COLO829 (cell line): ENCODE results near the gene PRKN.

Source experiments
- DNase-seq: peaks from one replicate; pipeline ENCODE4 v3.0.0; 2012; ENCODE audit warnings: low spot score

PRKN gene

GRCh38 chr6:162181741-162182401 lies 545.7 kb downstream of the PRKN start:
- no peak for DNase-seq

DNA sequence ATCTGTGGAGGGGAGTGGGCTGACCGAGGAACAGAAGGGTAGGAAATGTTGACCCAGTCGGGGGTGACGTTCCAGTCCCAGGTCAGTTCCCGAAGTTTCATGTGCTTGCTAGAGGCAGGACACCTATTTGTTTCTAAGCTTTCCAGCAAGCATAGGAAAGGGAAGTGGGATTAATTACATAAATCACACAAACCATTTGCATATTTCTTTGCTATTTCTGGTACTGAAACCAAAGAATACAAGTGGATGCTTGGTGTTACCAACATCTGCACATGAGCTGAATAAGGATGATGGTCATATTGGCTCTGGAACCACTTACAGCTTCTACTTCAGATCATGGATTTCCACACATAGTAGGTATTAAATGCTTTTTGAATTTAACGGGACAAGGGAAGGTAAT lies 546.5 kb downstream of the PRKN start:
- no peak for DNase-seq

DNA sequence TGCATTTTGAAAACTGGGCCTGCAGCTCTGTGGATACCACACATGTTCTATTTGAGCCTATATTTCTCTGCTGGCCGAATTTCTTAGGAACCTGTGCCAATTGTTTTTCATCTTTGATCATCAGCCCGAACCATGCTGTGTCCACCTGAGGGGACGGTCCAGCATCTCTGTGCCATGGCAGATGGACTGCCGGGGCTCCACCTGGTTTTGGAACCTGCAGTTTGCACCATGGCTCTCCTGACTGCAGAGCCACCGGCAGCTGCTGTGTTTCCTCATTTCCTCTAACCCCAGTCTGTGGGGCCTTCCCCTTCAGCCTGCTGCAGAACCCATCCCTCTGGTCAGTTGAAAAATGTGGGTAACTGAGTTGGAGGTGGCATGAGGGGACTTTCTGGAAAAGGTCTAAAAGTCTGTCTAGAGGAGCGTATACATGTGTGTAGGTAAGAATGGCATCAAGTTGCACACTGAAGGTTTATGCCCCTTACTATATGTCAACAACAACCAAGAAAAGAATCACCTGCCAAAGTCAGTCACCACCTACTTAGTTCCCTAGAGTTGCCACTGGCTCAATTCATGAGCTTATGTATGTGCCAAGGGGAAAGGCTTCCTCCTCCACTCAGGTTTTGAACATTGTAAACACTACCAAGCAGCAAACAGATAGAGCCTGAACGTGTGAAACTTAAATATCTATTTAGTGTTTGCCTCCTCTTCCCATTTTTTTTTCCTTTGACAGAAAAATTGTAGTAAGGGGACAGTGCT lies 548.2 kb downstream of the PRKN start:
- no peak for DNase-seq

DNA sequence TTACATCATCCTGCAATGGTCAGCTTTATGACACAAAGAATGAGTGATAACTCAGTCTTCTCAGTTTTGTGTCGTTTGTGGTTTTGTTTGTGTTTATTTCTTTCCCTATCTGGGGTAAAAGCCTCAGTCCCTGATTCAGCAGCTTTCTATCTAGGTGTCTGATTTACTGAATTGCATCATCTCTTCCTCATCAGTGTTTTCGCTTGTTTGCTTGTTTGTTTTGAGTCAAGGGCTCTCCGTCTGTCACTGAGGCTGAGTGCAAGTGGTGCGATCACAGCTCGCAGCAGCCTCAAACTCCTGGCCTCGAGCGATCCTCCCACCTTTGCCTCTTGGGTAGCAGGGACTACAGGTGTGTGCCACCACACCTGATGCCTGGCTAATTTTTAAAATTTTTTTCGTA lies 548.9 kb downstream of the PRKN start:
- DNase-seq, result no peak

DNA sequence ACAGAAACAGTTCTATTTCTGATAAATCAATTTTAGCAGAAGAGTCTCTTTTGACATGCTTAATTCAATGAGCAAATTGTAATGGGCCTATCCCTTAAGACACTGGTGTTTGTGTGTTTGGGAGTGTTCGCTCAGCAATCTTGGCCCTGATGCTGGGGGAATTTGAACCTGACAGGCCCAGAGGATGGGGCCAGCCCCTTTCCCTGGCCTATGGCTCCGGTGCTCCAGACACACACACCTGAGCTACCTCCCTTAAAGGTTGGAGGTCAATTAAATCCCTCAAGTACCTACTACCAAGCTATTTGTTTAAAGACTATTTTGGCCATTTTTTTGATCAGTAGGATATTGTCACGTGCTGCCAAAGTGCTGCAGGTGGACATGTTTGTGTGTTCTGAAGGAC lies 549.3 kb downstream of the PRKN start:
- DNase-seq, result no peak

GRCh38 chr6:162177746-162178145 lies 549.8 kb downstream of the PRKN start:
- DNase-seq, result no peak

- no peak for DNase-seq
Measured at GRCh38 chr6:162173466-162173865, 554.1 kb downstream of the PRKN start.

GRCh38 chr6:162165479-162165878 lies 562.1 kb downstream of the PRKN start:
- DNase-seq, result no peak

DNA sequence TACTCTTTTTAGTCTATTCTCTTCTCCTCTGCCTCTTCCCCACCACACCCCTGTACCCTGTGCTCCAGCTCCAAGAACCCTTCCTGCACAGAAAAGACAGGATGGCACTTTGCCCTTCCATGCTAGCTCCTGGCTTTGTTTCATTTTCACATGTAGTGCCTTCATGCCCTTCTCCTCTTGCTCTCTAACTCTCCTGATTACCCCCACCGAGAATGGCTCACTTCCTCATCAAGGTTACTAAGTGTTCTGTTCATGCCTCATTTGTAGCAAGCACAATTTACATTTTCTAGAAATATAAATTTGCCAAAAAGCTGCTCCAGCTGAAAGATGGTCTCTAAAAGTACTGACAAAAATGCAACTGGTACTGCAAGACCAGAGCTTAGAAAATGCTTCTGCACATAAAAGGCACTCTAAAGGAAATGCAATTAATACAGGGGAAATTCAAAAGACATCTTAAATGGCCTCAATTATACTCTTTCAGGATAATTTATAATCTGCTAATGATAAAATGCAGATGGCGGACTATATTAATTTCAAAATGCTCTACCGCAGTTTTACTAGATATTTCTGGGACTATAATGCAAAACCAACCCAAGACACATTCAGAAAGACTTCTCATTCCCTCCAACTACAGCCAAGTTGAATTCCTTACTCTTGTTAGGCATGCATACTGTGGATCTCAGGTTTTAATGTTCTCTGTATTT lies 570.2 kb downstream of the PRKN start:
- no peak for DNase-seq

DNA sequence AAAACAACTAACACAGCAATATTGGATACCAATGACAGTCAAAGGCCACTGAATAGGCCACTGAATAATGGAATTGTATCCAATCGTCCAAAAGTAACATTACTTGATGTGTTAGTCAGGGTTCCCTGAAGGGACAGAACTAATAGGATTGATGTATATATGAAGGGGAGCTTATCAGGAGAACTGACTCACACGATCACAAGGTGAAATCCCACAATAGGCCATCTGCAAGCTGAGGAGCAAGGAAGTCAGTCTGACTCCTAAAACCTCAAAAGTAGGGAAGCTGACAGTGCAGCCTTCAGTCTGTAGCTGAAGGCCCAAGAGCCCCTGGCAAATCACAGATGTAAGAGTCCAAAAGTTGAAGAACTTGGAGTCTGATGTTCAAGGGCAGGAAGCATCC lies 571.4 kb downstream of the PRKN start:
- no peak for DNase-seq

DNA sequence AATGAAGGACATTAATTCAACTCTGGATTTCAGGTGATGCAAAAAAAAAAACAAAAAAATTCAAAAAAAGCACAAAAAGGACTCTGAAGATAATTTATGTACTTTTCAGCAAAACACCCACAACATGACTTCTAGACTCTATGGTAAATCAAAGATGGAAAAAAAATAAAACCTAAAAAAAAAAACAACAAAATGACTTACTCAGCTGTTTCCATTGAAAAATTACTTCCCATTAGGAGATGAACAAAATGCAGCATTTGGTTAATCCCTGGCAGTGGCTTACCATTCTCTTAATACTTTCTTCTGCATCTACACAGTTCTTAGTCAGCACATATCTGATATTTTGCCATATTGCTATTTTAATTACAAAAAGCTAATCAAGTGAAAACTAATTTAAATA lies 572.6 kb downstream of the PRKN start:
- no peak for DNase-seq

GRCh38 chr6:162154001-162154400 lies 573.6 kb downstream of the PRKN start:
- no peak for DNase-seq

GRCh38 chr6:162153120-162153519 lies 574.4 kb downstream of the PRKN start:
- no peak for DNase-seq

DNA sequence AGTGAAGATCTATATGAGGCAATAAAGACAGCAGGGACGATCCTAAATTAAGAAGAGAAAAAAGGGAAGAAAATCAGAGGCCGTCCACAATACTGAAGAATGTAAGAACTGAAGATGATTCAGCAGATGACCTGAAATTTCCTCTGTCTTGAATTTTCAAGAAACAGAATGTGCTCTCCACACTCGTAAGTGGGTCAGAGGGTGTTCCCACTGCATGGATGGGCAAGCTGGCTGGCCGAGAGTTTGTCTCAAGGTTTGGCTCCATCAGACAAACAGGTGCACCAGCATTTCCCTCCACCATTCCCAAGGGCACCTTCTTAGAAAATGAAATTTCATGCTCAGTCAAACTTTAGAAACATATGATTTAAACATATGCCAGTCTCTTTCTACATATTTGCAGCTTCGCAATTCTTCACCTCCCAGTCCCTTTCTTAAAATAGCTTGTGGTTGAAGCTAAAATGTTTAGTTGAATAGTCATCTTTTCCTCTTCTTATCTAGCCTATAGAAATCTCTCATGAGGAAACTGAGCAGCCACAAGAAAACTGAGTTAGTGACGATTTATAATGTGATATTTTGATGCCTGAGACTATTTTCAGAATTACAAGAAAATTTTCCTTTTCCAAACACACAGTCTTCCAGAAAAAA lies 576.4 kb downstream of the PRKN start:
- DNase-seq, result no peak

- no peak for DNase-seq
Measured at GRCh38 chr6:162150295-162150694, 577.3 kb downstream of the PRKN start.

- no peak for DNase-seq
Measured at GRCh38 chr6:162149786-162150185, 577.8 kb downstream of the PRKN start.

DNA sequence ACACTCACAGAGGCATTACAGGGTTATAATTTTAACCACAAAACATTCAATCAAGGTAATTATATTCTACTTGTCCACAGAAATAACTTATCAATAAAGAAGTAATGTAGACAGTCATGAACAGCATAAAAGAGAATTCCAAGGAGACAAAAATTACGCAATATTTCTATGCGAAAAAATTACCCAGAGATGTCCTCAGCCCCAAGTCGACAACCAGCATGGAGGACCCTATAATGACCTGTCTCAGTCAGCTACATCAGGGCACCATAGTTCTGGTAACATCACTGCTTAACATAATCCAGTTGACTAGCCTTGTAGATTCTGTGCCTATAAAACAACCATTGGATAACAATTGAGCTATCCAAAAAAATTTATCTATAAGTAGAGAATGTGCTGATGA lies 579.8 kb downstream of the PRKN start:
- DNase-seq, result no peak

- no peak for DNase-seq
Measured at GRCh38 chr6:162147281-162147680, 580.3 kb downstream of the PRKN start.

GRCh38 chr6:162140251-162140852 lies 587.2 kb downstream of the PRKN start:
- DNase-seq, result no peak

DNA sequence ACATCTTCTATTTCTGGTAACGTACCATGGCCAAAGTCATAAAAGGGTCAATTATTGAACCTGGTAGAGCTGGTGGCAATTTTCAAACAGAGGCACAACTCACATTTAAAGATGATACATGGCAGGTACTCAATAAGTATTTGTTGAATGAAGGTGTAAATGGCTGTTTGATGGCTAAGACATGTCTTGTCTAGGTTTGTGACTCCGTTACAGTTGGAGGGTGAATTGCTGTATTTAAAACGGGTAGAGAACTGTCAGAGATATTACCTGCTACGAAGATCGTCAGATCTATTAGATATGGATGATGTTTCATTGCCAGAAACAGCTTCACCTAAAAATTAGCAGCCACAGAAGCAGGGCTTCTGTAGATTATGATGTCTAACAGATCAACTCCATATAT lies 601.9 kb downstream of the PRKN start:
- no peak for DNase-seq

DNA sequence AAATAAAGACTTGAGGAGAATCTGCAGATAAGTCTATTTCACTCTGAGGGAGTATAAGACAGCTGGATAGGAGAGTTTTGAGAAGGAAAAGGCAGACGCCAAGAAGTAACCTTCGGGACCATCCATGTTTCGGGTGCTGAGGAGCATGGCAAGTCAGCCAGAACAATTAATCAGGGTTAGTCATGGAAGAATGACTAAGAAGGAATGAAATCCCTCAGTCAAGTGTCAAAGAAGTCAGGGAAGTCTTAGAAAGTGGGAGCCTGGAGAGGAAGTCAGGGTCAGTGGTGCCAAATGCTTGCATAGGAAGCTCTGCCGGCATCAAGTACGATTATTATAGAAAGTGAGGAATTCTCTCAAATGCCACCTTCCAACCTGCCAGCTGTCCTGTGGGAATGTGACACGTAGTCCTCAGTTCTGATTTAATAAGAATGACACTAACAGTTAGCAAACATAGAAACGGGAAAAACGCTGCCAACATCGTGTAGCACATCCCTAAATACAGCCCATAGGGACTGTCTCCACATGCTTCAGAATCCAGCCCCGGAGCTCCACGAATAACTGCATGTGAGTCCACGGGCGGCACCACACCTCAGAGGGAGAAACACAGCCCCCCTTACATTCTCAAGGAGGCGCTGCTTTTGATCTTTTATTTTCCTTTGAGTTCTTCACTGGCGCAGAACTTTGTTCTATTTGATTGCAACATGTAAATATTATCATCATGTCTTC lies 602.7 kb downstream of the PRKN start:
- no peak for DNase-seq

DNA sequence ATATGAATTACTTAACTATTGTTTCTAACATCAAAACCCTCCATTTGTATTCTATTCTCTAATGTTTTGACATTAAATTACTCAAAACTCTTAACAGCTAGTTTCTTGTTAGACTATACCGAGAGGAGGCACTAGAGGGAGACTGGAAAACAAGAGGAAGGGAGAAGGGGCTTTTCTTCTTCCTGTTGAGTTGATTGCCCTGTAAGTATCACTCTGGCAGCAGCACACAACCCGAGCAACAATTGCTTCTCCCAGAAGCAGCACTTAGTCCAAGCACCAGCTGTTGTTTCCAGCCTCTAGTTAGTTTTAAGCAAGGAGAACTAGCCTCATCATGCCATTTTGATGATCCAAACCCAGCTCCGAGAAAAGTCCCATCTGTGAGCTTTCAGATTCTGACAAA lies 603.8 kb downstream of the PRKN start:
- no peak for DNase-seq
